Activated T-cell treated with anti-CD3 and anti-CD28 coated beads for 24 hours (primary cell): ENCODE results near the gene SPOCK2.

Experiments used
- DNase-seq: peaks from one replicate; pipeline ENCODE4 v3.0.0-alpha.2; 2020; ENCODE audit warnings: low read depth

The SPOCK2 gene

DNA sequence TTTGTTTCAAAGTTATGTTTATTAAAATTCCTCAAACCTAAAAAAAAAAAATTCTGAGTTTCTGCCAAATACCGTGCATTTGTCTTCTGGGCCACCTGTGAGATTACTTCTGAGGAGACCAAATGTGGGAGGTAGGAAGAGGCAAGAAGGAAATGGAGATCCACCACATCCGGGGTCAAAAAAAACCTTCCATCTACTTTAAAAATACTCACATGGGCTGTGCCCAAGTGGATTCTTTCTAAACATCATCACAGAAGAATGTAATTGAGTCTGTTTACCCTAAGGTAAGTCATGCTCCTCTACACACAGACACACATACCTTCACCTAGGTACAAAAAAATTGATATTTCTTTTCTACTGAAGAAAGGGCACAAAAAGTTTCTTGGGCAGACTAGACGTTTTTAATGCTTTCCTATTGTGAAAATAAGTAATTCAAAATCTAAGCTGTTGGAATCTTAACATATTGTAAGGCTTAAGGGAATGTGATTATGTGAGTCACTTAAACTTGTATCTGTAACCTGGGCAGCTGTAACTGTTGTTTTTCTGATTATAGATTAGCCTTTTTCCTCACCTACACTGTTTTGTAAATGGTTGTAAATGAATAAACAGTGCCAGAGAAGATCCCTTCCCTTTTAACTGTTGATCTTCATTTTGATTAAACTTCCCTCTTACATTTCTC lies 19.1 kb upstream of the SPOCK2 start:
- DNase-seq, result no peak

DNA sequence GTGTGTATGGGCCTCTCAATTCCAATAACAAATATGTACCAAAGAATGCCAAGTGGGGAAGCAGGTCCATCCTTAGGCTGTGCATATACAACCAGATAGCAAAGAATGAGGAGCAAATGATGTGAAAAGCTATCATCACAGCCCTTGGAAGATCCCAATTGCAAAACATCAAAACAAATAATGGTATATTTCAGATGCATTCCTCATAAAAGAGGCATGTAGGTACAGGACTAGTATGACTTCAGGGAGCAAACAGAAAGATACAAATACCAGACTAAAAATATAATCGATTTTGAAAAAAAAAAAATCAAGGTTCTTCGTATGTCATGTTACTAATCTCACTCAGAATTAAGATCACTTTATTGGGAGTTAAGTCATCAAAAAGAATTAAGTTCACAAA lies 18.5 kb upstream of the SPOCK2 start:
- DNase-seq, result no peak

DNA sequence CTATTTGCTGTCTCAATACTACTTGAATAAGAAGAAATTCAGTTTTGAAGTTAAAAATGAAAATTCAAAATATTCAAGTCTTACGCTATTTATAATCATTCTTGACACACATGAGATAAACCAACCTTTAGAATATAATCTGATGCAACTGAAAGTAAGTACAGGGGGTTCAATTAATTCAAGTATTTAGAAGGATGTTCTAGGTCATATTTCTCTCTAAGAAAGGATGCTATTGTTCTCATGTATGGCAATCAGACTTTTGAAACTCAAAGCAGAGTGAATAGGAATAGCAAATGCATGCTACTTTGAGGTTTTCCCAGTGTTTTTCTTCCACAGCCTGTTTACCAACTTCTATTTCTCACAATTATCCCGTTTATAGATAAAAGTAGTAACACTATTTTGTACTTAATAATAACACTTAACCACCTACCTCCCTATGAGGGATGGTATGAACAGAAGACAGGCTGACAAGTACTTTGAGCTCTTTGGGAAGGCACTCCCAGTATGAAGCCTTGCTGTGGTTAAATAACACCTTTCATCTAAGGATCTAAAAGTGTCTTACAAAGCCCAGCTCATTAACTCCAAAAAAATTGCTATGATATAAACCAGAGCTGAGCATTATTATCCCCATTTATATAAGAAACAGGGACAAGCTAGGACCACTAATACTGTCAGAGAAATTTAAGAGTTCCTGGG lies 18.0 kb upstream of the SPOCK2 start:
- DNase-seq, result no peak

DNA sequence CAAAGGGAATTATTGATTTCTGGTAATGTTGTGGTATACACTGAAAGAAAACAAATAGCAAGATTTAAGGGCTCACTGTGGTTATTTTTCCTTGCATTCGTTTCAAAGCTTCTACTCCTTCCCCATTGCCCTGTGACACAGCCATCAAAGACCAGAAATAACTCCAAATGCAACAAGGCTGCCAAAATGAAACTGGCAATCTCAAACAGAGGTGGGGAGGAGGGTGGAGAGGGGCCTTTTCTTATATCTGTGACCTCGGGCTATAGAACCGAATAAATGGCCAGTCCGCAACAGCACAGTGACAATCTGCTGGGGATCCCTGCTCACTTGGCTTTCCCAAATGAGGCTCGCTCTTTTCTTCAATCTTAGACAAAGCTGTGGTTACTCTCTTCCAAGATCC lies 17.4 kb upstream of the SPOCK2 start:
- no peak for DNase-seq

DNA sequence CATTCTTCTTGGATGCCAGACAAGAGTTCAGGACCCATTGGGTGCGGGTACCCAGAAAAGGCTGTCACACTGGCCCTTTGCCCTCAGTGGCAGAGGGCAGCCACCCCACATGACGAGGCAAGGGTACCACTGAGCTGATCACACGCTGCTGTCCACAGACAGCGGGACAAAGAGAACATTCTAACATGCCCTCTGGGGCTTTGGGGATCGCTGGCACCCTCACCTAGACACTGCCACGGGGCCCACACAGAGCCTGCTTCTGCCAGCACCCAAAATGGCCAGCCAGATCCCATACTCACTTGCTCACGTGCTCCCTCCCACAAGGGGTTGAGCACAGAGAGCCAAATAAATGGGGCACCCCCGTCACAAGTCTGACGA lies 16.7 kb upstream of the SPOCK2 start:
- DNase-seq, result no peak

DNA sequence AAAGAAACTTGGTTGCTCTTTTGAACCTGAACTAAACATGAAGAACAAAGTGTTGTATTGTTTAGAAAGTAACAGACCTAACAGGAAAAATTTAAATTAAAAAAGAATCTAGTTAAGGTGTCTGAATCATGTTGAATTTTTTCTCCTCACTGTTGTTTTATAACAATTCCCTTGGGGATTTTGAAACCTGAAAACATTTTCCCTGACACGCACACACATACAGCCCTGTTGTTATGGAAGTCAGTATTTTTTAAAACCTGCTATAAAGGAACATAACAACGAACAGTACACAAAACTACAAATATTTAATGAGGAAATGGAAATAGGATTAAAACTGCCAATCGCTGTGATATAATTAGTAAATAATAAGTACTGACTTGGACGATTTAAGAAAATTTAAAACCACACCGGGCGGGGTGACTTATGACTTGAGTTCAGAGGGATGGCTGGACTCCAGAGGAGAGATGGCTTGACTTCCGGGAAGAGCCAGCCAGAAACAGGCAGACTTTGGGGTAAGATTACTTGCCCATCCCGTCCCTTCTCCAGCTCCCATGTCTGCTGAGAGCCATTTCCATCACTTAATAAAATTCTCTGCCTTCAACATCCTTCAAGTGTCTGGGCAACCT lies 16.2 kb upstream of the SPOCK2 start:
- DNase-seq, result no peak

DNA sequence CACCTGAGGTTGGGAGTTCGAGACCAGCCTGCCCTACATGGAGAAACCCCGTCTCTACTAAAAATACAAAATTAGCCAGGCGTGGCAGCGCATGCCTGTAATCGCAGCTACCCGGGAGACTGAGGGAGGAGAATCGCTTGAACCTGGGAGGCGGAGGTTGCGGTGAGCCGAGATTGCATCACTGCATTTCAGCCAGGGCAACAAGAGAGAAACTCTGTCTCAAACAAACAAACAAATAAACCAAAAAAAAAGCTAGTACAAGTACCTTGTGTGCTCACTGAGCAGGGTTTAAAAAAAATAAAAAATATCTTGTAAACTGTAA lies 11.2 kb upstream of the SPOCK2 start:
- no peak for DNase-seq

DNA sequence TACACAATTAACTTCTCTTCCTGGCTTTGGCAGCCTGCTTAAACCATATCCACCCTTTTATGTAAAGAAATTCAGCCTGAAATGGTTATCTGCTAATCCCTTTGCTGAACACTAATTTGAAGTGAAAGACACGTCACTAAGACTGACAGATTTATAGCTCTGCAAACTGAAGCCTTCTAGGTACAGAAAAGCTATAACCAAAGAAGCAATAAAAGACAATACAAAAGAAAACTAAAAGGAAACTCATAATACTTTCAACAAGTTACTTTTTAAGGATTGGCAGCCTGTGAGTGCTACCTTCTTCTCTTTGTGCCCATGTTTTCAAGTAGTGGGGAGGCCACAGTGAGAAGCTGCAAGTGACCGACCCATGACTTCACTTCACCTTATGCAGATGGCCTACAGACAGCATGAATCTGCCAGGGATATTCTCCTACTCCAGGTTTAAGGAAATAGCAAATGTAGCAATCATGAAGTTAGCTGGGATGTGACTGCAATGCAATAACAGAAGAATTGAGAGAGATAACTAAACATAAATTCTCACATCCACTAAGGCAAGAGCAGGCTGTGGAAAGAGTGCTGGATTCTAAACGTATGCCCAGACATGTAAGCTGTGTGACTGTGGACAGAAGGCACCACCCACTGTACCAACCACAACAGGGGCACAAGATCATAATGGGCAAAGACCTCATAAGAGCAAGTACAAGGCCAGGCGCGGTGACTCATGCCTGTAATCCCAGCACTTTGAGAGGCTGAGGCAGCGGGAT lies 10.7 kb upstream of the SPOCK2 start:
- DNase-seq, result no peak

DNA sequence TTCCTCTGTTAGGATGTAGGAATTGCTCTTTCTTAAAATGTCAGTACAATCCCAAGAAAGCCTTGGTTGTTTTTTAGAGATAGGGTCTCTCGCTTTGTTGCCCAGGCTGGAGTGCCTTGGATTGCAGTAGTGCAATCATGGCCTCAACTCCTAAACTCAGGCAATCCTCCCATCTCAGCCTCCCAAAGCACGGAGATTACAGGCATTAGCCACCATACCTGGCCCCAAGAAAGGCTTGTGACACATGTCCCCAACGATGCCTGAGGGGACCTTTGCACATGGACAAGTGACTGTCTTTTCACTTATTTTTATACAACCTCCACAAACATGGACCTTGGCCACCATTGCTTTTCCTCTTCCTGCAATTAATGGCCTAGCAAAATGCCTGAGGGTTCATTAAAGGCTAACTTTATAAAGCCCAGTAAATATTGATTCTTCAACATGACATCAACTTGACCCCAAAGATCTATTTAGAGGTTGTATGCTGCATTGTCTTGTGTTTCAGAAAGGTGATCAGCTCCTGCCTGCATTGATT lies 10.0 kb upstream of the SPOCK2 start:
- no peak for DNase-seq

DNA sequence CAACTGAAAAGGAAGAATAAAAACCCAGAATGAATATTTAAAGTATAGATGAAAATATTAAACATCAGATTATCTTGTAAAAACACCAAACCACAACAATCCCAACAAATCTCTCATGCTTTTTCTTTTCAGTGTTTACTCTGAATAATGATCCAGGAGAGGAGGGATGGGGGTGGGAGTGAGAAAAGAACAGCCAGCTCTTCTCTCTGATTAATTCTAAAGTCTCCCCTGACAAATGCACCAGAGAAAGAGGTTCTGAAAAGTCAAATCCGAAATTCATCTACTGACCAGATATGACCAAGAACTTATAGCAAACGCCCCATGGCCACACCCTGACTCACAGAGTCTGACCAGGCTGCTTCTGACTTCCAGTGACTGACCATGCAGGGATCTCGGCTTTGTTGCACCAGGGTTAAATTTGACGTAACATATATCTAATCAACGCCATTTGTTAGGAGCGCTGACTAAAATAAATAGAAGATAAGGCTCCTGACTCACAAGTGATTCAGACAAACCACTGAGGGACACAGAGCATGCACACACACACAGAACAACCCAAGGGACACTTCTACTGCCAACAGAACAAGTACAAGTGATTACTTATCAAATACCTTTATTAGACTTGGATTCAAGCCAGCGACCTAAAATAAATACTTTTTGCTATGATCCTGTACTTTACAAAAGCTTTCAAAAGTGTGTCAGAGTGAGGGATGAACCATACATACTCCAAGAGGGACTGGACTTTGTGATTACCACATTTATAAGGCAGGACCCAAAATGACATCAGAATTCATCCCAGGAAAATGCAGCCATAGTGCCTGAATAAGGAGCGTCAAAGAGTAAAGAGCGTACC lies 9.3 kb upstream of the SPOCK2 start:
- no peak for DNase-seq

DNA sequence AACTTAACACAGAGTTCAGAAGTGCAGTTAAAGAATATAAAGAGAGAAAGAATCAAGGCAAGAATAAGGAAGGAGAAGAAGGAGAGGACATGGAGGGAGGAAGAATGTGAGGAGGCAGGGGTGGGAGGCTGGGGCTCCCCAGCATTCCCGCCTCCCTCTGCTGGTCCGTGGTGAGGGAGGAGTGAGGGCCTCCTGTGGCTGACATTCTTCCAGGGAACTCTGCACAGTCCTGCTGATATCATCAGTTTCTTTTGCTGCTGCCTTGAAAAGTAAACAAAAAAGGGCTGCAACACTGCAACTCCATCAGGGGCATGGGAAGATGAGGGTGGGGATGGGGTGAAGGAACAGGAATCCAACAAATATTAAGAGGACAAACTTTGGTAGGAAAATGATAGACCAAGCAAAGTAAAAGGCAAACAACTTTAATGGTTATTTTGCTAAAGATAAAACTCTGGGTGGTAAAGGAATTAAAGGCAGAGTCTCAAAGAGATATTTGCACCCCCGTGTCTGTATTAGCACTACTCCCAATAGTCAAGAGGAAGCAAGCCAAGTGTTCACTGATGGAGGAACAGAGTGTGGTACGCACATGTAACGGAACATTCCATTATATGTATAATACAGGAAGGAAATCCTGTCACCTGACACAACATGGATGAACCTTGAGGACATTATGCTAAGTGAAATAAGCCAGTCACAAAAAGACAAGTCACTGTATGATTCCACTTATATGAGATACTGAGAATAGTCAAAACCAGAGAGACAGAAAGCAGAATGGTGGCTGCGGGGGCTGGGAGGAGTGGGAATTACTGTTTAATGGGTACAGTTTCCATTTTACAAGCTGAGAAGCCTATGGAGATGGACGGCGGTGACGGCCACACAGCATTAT lies 8.0 kb upstream of the SPOCK2 start:
- no peak for DNase-seq

DNA sequence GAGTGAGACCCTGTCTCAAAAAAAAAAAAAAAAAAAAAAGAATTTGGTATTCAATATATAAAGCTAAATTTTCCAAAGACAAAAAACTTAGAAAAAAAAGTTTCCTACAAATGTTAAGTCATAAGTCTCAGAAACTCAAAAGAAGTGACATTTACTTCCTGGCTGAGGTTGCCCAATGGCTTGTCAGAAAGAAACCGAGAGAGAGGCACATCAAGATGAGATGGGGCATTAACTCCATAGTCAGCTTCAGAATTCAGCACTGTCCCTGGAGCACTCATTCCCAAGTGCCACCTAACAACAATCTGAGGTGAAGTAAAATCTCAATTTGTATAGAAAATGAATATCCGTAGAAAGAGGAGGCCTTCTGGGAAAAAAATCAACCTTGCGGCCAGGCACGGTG lies 6.8 kb upstream of the SPOCK2 start:
- DNase-seq, result no peak

DNA sequence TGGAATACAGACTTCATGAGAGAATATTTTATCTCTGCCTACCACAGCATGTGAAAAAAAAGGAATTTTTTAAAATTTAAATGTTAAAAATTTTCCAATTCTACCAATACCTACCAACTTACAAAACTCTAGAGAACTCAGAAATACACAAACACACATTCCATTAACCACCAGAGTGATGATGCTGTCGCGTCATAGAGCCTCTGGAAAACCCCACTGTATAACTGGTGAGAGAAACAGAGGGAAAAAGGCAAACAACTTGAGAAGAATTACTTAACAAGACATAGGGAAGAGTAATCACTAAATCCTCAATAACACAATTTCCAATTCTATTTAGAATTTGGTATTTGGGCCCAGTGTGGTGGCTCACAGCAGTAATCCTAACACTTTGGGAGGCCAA lies 6.2 kb upstream of the SPOCK2 start:
- DNase-seq, result no peak

DNA sequence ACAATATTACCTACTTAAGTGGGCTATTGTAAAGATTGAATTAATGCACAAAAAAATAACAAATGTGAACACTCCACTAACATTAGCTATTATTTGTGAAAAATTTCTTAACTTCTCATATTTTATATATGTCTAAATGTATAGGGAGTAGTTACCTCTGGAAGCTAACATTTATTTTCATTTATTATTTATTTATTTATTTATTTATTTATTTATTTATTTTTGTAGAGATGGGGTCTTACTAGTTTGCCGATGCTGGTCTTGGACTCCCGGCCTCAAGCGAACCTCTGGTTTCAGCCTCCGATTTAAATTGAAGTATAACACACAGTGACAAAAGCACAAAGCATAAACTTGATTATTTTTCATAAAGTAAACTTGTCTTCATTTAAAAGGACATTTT lies 5.1 kb upstream of the SPOCK2 start:
- DNase-seq, result no peak

DNA sequence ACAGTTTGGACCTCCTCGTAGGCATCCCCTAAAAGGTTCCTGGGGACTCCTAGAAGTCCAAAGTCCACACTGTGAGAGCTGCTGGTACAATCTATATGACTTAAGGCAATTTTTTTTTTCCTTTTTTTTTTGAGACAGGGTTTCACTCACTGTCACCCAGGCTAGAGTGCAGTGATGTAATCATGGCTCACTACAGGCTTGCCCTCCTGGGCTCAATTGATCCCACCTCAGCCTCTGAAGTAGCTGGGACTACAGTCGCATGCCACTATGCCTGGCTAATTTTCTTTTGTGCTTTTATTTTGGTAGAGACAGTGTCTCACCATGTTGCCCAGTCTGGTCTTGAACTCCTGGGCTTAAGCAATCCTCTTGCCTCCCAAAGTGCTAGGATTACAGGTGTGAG lies 4.6 kb upstream of the SPOCK2 start:
- DNase-seq, result no peak

DNA sequence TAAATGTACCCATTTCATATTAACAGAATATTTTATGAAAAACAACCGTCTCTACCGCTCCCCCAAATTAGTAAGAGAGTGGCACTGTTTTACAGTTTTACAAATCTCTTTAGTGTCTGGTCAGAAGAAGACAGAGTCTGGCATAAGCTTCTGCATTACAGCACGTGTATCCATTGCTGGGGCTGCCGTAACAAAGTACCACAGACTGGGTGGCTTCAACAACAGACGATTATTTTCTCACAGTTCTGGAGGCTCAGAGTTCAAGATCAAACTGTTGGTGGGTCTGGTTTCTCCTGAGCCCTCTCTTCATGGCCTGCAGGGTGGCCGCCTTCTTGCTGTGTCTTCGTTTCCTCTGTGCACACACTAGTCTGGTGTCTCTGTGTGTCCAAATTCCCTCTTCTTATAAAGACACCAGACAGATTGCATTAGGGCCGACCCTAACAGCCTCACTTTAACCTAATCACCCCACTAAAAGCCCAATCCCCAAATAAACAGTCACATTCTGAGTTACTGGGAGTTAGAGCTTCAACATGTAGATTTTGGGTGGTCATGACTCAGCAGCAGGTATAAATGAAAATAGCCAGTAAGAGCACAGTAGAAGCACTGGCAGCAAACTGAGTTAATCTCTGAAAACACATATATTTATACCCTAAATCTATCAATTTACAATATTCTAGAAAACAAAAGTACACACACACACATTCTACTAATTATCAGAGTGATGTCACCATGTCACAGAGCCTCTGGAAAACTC lies 4.0 kb upstream of the SPOCK2 start:
- DNase-seq, result no peak

DNA sequence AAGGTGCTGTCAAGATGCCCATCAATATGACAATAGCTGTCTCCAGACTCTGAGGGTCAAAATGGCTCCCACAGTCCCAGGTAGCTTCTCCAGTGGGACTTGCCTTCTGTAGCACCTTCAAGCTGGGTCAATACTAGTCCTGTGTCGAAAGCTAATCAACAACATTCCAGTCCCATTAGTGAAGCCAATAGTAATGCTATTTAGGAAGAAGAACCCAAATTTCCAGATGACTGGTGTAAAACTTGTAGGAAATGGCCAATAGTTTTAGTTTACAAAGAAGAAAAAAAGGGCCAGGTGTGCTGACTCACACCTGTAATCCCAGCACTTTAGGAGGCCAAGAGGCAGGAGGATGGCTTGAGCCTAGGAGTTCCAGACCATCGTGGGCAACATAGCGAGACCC lies 2.0 kb upstream of the SPOCK2 start:
- no peak for DNase-seq

DNA sequence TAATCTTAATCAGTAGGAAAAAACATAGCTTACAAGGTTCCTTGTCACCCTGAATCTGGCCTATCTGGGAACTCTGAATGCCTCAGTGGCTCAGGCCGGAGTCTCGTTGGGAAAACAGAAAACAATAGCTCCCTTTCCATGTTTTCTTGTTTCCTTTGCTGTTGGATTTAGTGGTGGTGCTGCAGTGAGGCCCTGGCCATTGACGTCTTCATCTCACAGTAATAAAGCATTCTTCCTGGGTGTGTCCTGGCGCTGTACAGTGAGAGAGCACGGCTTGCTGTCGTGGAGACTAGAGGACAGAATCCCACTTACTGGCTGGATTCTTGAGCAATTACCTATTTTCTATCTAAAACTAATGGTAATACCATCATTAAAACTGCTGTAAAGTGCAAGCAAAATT lies 1.3 kb upstream of the SPOCK2 start:
- DNase-seq, result no peak

DNA sequence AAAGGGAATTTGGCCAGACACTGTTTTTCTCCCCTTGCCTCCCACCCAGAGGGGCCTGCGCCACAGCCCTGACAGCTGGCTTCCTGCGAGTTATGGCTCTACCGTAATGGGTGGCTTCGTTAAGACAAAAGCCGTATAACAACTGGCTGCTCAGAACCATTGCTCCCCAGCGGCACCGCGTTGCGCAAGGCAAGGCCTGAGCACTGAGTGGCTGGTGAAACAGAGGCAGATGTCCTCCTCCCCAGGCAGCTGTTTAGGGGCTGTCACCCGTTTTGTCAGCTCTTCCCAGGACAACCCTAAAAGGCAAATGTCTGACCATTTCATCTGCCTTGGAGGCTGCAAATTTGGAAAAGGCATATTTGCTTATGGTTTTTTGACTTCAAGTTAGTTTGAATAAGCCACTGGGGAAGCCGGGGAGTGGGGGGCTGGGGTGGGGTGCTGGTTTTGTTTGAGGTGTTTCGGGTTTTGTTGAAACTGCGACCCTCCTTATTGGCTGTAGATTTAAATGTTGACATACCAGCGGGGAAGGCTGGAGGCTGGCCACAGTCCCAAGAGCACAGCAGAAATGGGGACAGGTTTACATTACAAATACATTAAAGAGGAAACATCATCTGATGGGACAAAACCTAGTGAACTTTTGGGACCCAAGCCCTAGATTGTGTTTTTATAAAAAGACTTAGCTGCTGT lies 681 bp upstream of the SPOCK2 start:
- DNase-seq, result no peak
